Daoy (cell line): Measurements from ENCODE around the gene TSPEAR. TPM values are rescaled to one million over a fixed set of nuclear protein-coding genes. Genes with fewer than 3 reads are reported as not detected.
"Not testable (repeated sequence)": the region's sequence is repeated elsewhere in the genome, so short reads cannot be mapped to it uniquely, and the experiment has no call there.

Experiments
- DNase-seq: peaks from one replicate; pipeline ENCODE4 v3.0.0-alpha.2; 2015; ENCODE audit warnings: low read depth
- total RNA-seq: library from RNA; depleted of rRNA; stranded (reverse); fragments of >200 nt; shearing (Covaris generic); gene quantifications from 2 replicates; pipeline ENCODE4 v1.2.3, GENCODE V29; 2014

The TSPEAR gene
- total RNA-seq, 1 experiment from 2014 or later: not detected

DNA sequence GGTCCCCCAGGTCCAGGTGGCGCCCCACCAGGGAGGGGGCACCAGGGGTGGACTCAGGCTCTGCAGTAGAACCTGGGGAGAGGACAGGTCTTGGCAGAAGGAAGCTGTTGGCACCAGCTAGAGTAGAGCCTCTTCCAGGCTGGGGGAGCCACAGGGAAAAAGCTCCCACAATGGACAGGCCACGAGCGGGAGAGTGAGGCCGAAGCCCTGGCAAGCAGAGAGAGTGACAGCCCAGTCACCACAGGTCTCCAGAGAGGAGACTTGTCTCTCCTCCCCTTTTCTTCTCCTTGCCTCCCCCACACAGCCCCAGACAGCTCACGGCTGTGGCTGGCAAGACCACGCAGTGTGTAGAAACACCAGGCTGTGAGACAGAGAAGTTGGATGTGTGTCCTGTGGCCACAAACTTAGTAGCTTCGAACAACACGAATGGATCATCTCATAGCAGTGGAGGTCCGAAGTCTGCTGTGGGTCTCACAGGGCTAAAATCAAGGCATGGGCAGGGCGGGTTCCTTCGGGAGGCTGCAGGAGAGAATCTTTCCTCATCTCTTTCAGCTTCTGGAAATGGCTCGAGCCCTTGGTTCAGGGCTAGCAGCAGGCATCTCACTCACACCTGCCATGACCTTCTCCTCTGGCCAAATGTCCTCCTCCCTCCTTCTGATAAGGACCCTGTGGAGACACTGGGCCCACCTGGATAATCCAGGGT is 60.2 kb downstream of the TSPEAR start:
- no peak for DNase-seq

DNA sequence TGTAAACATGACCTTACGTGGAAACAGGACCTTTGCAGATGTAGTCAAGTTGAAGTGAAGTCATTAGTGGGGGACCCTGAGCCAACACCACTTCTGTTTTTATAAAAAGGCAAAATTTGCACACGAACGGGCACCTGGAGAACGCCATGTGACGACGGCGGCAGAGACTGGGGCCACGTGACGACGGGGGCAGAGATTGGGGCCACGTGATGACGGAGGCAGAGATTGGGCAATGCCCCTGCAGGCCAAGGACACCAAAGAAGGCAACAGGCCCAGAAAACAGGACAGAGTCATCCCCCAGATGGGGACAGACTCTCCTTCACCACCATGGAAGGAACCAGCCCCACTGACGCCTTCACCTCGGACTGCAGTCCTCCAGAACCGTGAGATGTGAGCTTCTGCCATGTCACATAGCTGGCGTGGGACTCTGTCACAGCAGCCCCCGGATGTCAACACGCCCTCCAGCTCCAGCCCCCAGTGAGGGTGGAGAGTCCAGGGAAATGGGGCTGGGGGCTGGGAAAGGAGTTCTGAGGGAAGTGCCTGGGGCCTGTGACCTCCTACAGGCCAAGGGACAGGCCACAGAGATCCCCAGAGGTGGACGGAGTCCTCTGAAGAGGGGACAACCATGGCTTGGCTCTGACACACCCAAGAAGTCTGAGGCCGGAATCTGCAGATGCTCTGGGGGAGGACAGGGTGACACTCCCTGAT is 61.0 kb downstream of the TSPEAR start:
- no peak for DNase-seq

DNA sequence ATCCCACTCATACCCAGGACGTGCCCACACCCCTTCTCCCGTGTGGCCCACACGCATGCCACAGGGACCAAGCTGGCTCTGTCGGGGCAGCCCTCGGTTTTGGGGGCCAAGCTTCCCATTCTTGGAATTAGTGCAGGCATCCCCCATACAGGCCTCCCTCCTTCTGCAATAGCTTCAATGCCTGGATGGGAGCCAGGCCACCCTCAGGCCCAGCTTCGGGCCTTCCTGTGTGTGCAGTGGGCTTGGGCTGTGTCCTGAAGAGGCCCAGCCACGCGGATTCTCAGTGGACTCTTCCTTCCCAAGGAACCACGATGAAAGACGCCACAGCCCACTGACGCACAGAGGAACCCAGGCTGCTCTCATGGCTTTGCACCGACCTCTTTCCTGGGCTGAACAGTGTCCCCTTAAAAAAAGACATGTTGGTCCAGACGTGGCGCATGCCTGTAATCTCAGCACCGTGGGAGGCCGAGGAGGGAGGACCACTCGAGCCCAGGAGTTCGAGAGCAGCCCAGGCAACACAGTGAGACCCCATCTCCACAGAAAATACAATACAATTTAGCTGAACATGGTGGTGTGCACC is 61.8 kb downstream of the TSPEAR start:
- no peak for DNase-seq

DNA sequence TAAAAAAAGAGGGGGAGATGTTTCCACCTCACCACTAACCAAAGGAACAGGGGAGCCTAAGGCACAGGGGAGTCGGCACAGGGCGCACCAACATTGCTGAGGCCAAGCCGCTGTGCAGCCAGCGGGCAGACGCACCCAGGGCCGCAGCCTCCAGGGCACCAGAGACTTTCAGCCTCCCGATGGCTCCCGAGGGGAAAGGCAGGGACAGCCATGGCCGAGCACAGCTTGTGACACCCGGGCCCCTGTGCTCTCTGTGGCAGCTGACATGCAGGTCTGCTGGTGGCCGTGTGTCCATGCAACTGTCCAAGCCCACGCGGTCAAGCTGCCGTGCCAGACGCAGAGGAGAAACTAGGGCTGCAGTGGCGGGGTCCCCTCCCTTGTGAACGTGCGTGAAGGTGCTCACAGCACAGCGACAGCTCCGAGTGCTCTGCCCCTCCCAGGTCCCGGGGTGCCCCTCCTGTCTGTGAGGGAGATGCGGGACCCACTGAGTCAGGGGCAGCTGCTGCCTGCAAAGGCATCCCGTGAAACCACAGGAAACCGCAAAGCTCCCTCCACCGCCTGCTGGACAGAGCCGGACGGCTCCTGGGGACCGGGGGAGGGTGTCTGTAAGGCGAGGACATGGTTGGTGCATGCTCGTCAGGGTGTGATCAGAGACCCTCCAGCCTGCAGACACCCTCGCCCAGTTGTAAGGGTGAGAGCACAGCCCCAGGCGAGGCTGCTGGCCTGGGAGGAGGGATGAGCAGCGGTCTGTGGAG is 62.6 kb downstream of the TSPEAR start:
- DNase-seq: no peak

DNA sequence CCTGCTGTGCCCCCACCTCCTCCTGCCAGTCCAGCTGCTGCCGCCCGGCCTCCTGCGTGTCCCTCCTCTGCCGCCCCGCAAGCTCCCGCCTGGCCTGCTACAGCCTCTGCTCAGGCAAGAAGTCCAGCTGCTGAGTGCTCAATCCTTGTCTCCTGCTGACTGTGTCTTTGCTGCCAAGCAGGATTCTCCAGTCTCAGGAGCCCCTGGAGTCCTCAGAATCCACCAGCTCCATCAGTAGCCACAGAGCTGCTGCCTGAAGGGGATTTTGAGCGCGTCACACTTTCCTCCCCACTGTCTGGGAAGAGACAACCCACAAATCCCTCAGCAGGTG is 64.2 kb downstream of the TSPEAR start:
- DNase-seq: no peak

DNA sequence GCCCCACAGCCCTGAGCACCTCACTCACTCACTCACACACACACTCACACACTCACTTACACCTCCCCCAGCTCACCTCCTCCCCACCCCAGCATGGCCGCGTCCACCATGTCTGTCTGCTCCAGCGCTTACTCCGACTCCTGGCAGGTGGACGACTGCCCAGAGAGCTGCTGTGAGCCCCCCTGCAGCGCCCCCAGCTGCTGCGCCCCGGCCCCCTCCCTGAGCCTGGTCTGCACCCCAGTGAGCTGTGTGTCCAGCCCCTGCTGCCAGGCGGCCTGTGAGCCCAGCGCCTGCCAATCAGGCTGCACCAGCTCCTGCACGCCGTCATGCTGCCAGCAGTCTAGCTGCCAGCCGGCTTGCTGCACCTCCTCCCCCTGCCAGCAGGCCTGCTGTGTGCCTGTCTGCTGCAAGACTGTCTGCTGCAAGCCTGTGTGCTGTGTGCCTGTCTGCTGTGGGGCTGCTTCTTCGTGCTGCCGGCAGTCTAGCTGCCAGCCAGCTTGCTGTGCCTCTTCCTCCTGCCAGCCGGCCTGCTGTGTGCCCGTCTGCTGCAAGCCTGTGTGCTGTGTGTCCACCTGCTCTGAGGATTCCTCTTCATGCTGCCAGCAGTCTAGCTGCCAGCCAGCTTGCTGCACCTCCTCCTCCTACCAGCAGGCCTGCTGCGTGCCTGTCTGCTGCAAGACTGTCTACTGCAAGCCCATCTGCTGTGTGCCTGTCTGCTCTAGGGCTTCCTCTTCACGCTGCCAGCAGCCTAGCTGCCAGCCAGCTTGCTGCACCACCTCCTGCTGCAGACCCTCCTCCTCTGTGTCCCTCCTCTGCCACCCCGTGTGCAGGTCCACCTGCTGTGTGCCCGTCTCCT is 64.8 kb downstream of the TSPEAR start, which contains the start of gene KRTAP10-11:
TSS of gene KRTAP10-11 (plus strand) at position 49 of the 856 bp plus-strand sequence. CDS start at position 94, 45 bp downstream.
- not testable (repeated sequence) for DNase-seq

DNA sequence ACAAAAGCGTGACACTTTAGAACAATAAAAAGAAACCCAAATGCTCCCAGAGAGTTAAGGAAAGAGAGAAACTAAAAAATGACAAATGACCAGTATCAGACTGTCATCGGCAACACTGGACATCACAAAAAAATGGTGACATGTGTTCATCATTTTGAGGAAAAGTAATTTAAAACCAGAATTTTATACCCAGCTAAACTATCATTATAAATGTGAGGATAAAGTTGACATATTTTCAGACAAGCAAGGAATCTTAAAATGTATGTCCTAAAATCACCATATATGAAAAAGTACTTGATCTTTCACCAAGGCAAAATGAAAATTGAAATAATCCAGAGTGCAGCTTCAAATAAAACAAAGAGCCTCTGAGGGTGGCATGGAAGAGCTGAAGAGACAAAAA is 66.5 kb downstream of the TSPEAR start:
- DNase-seq: no peak

DNA sequence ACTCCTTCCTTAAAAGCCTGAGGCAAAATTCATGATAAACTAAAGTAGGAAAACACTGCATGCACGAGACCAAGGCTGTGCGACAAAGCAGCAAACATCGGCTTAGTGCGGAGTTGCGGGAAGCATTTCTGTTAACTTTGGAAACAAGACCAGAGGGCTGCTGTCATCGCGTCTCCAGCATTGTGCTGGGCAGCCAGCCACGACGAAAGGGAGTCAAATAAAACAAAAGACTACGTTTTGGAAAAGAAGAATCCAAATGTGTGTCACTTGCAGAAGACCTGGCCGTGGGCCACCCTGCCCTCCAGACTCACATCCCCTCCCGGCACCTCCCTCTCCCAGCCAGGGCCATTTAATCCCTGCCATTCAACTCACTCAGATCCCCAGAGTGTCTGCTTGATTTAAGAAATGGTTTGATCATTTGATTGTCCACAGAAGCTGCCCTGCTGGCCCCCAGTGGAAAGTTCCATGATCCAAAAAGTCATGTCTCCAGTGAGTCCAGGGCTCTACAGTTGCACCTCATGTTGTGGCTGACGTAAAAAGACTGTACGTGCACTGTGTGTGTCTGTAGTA is 67.5 kb downstream of the TSPEAR start:
- DNase-seq: no peak

DNA sequence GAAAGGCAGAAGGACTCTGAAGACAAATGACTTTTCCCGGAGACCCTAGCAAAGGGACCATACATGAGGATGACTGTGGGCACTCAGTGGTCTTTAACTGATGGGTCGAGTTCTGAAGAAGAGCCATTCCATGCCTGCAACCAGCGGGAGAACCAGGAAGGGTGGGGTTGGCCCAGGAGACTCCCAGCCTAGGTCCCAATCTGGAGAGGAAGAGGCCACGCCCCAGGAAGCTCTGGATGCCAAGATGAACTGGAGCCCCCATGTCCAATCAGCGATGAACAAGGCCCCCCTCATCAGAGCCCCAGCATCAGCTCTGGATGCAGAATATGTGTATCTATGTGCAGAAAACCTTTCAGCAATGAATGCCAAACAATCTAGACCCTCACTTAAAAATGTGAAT is 70.6 kb downstream of the TSPEAR start:
- DNase-seq: no peak

DNA sequence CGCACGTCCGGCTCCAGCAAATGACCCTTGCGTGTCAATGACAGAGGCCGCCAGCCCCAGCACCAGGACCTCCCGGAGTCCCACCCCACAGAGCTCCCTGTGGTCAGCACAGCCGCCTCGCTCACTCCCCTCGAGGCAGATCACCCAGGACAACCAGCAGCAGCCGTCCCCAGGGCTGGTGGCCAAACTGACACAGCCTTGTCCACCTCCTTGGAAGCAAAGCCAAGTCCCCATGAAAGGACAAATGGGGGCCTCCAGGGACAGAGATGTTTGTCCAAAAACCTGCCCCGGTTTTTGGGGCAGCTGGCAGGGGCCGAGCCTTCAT is 72.1 kb downstream of the TSPEAR start:
- DNase-seq: no peak

DNA sequence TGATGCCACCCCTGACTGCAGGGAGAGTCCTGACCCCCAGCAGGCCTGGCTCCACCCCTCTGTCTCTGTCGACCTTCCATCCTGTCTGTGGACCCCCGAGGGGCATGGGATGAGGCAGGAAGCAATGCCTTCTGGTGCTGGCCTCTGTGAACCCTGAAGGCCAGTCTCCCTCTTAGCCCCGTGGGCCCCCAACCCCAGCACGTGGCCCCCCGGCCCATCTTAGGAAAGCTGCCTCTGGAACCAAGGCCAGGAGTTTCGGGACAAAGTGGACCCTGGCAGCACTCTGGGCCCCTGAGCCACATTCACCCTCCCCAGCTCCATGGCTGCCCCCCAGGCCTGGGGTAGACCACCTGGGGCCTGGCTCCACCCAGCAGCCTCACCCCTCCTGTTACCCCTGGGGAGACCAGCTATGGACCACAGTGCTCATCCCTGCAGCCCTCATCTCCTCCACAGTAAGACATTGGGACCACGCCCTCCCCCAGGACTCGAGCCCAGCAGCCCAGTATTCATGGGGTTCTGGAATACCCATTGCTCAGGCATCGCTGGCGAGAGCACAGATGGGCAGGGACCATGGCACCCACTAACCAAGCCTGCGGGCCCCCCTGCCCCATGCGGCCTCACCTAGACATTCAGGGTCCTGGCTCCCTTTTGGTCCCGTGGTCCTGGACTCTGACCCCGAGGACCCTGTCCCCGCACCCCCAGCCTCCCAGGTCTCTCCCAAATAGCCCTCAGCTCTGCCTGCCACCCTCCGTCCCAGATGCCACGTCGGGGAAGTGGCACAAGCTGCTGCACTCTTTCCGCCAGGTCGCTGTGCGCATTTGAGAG is 72.7 kb downstream of the TSPEAR start:
- not testable (repeated sequence) for DNase-seq

DNA sequence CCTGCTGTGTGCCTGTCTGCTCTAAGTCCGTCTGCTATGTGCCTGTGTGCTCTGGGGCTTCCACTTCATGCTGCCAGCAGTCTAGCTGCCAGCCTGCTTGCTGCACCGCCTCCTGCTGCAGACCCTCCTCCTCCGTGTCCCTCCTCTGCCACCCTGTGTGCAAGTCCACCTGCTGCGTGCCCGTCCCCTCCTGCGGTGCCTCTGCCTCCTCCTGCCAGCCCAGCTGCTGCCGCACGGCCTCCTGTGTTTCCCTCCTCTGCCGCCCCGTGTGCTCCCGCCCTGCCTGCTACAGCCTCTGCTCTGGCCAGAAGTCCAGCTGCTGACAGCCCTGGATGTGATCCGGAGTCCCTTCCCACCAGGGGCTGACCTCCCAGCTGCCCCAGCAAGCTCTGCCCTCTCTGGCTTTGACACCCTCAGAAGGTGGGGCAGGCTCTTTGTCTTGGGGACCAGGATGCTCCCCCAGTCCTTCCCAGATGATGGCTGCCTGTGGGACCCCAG is 73.5 kb downstream of the TSPEAR start:
- DNase-seq: not testable (repeated sequence)

DNA sequence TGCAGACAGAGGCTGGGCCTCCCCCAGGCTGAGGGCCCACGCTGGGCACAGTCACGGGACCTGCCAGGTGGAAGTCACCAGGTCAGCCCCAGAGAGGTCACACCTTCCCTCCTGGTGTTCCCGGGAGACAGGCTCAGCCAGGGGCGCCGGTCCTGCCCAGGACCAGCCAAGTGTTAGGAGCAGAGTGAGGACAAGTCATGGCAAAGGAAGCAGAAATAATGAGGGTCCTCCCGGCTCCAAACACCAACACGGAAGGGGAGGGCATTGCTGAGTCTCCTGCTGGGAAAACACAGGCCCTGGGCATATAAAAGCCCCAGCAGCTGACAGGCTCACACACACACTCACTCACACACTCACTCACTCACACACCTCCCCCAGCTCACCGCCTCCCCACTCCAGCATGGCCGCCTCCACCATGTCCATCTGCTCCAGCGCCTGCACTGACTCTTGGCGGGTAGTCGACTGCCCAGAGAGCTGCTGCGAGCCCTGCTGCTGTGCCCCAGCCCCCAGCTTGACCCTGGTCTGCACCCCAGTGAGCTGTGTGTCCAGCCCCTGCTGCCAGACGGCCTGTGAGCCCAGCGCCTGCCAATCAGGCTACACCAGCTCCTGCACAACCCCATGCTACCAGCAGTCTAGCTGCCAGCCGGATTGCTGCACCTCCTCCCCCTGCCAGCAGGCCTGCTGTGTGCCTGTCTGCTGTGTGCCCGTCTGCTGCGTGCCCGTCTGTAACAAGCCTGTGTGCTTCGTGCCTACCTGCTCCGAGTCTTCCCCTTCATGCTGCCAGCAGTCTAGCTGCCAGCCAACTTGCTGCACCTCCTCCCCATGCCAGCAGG is 74.1 kb downstream of the TSPEAR start, which contains the start of gene KRTAP10-10:
TSS of gene KRTAP10-10 (plus strand) at position 339 of the 833 bp plus-strand sequence. CDS start at position 401, 62 bp downstream.
- DNase-seq: no peak

DNA sequence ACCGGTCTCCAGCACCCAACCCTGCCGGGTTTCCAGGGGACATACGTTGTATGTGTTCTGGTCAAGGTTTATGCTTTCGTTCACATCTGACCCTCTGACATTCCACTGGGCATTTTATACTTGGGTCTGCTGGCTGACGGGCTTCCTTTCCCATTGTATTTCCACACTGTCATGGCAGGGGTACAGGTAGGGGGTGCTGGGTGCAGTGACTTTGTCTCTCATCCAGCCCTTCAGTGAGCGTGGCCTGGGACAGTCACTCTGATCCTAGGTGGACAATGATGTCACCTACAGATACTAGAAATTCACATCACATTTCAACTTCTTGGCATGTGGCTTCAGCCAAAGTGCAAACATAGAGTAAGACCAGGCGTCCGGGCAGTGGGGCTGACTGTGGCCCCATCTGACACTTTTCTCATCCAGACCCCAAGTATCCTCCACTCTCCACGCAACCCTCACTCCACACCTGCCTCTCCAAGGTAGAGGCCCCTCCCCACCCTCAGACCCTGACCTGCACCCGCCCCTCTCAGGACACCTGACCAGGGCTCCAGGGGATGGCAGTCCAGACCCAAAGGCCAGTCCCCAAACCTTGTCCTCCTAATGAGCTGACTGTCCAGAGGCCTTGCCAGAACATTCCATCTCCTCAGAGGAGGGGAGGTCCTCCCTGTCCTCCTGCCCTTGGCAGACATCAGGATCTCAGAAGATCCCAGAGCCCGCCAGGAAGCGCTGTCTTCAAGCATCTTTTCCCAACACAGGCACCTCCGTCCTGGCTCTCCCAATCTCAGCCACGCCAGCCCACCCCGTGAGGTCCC is 75.0 kb downstream of the TSPEAR start:
- DNase-seq: no peak

DNA sequence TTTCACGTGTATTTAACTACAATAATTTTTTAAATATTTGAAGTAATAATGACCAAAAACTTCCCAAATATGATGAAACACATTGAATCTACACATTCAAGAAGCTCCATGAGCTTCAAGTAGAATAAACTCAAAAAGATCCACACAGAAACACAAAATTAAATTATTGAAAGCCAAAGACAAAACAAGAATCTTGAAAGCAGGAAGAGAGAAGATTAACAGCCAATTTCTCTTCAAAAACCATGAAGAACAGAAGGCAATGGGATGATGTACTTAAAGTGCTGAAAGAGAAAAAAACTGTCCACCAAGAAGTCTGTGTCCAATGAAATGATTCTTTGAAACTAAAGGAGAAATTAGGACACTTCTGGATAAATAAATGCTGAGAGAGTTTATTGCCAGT is 79.3 kb downstream of the TSPEAR start:
- DNase-seq: no peak

DNA sequence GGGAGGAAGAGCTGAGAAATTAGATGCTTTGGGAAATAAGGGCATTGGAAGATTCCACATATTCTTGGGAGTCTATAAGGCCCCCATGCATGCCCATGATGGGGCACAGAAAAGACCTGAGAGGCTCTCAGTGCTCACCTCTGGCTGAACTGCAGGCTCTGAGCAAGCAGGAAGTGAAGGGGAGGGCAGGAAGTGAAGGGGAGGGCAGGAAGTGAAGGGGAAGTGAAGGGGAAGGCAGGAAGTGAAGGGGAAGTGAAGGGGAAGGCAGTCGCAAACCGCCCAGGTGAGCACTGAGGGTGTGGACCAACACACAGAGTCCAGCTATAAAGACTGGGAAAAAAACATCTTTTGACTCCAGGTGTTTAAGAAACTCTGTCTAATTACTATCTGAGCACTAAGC is 80.9 kb downstream of the TSPEAR start:
- no peak for DNase-seq

DNA sequence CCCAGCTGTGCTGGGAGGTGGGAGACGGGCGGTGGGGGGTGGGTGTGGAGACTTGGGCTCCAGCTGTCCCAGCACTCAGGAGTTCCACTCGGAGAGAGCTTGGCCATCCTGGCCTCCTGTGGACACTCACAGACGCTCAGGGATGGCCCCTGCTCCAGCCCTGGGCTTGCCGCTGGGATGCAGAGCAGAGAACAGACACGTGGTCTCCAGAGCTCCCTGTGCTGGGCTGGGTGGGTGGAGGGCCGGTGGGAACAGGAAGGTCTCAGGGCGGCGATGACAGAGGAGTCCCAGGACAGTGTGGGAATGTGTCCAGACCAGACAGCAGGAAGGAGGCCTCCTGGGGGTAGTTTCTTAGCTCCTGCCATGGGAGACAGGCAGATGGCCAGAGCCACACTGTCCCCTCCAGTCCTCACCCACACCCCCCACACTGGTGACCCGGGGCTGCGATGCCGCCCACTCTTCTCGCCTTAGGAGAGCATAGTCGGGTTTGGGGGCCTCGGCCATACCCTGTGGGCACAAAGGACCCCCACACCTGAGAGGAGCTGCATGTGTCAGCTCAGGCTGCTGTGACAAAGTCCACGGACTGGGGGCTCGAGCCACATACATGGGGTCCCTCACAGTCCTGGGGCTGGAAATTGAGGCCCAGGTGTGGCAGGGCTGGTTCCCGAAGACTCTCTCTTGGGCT is 82.5 kb downstream of the TSPEAR start:
- no peak for DNase-seq

DNA sequence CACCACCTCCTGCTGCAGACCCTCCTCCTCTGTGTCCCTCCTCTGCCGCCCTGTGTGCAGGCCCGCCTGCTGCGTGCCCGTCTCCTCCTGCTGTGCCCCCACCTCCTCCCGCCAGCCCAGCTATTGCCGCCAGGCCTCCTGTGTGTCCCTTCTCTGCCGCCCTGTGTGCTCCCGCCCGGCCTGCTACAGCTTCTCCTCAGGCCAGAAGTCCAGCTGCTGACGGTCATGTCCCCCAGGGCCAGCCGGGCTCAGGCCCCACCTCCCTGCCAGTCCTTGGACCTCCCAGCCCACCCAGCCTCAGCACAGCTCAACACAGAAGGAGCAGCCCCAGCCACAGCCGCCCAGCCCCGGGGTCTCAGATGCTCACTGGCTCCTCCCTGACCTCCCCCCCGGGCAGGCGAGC is 83.5 kb downstream of the TSPEAR start:
- not testable (repeated sequence) for DNase-seq
